Subcutaneous abdominal adipose tissue (tissue), 5 donors: ENCODE measurements around the gene LPCAT3.
A peak's percentile ranks its signal among the peaks of the same experiment; 100 is the strongest.

Experiments
- H3K27ac ChIP-seq: one replicate; pipeline ENCODE4 v1.7.0; 2013; ENCODE audit warnings: low read depth, mild to moderate bottlenecking, inconsistent platforms, low read length, moderate library complexity
- H3K27me3 ChIP-seq, 5 donors: one replicate each; pipeline ENCODE4 v1.7.0; 2013; ENCODE audit warnings: low read length in 5 of 5, inconsistent platforms in 1 of 5; ENCODE audit not compliant: control insufficient read depth in 5 of 5, insufficient read depth in 4 of 5
- H3K36me3 ChIP-seq, 5 donors: one replicate each; pipeline ENCODE4 v1.7.0; 2013; ENCODE audit warnings: low read length in 5 of 5; ENCODE audit not compliant: control insufficient read depth in 5 of 5, insufficient read depth in 5 of 5
- H3K4me1 ChIP-seq, 5 donors: one replicate each; pipeline ENCODE4 v1.7.0; 2013; ENCODE audit warnings: low read length in 5 of 5, mild to moderate bottlenecking in 3 of 5, moderate library complexity in 1 of 5; ENCODE audit not compliant: control insufficient read depth in 5 of 5, insufficient read depth in 5 of 5
- H3K4me3 ChIP-seq, 5 donors: one replicate each; pipeline ENCODE4 v1.7.0; 2013; ENCODE audit warnings: low read length in 5 of 5, low read depth in 1 of 5
- H3K9ac ChIP-seq, 5 donors: one replicate each; pipeline ENCODE4 v1.7.0; 2013; ENCODE audit warnings: low read length in 5 of 5, mild to moderate bottlenecking in 4 of 5, moderate library complexity in 3 of 5
- H3K9me3 ChIP-seq, 5 donors: one replicate each; pipeline ENCODE4 v1.7.0; 2013; ENCODE audit warnings: low read length in 5 of 5; ENCODE audit not compliant: control insufficient read depth in 5 of 5
- donor health status: healthy.
- donor health status: healthy.
- donor health status: healthy.
- donor health status: healthy.
- donor health status: healthy.

The LPCAT3 gene

DNA sequence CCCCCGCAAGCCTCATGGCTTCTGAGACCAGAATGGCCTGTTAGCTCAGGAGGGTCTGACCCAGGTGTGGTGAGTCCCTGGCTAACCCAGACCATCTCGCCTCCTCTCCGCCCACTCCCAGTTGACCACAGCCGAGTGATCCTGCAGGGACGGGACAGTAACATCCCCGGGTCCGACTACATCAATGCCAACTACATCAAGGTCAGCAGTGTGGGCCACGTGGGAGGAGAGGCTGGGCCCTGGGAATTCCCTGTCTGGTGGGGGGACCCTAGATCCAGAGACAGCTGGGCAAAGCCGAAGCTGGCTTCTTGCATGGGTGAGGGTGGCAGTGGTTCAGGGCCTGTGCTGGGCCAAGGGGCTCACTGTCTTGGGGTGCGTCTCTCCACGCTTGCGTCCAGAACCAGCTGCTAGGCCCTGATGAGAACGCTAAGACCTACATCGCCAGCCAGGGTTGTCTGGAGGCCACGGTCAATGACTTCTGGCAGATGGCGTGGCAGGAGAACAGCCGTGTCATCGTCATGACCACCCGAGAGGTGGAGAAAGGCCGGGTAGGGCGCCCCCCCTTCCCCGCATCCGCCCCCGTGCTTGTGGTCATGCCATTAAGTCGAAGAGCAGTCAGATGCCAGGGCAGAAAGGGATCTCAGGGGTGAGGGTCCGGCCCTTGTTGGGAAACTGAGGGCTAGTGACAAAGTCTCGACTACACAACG is 62.1 kb downstream of the LPCAT3 start:
- no peak overlapping the region for H3K27ac ChIP-seq

DNA sequence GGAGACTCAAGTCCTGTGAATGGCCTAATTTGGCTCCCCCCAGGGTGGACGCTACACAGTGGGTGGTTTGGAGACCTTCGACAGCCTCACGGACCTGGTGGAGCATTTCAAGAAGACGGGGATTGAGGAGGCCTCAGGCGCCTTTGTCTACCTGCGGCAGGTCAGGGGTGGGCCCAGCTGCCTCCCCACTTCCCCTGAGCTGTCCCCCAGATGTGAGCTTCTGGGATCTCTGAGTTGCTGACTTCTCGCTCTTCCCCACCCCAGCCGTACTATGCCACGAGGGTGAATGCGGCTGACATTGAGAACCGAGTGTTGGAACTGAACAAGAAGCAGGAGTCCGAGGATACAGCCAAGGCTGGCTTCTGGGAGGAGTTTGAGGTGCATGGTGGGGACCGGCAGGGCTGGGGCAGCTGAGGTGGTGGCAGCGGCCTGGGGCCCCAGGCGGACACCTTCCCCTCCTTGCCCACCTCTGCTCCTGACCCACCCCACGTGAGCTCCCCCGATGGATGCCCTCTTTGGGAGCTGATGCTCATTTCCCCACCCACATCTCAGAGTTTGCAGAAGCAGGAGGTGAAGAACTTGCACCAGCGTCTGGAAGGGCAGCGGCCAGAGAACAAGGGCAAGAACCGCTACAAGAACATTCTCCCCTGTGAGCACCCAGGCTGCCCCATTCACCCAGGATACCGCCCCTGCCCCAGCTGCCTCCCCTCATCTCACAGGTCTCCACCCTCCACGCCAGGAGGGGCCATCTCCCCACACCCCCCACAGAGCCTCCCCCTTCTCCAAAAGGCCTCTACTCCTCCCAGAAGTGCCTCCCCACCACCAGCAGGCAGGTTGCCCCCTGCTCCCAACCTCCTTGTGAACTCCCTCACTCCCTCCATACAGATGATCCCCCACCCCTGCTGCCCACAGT is 62.9 kb downstream of the LPCAT3 start:
- Histone ChIP-seq H3K4me1 (peaks cover 5 to 92% (median 54%) of the 10 kb centered on the region in 5 donors), H3K27me3 (peaks cover 0 to 4% (median 0%) of the 10 kb centered on the region in 5 donors), H3K4me3 (no peak overlapping the region), H3K9ac (no peak overlapping the region), H3K27ac (no peak overlapping the region), H3K9me3 (no peaks in the 10 kb centered on the region), H3K36me3 (peaks cover 0 to 7% (median 0%) of the 10 kb centered on the region in 5 donors)

More for the DNA sequence above, 62.1 kb downstream of the LPCAT3 start:
- Histone ChIP-seq H3K4me3 (no peak overlapping the region), H3K27me3 (peaks cover 0 to 4% (median 0%) of the 10 kb centered on the region in 5 donors), H3K36me3 (peaks cover 0 to 7% (median 0%) of the 10 kb centered on the region in 5 donors), H3K9ac (no peak overlapping the region), H3K4me1 (peaks cover 3 to 92% (median 62%) of the 10 kb centered on the region in 5 donors), H3K9me3 (no peaks in the 10 kb centered on the region)

DNA sequence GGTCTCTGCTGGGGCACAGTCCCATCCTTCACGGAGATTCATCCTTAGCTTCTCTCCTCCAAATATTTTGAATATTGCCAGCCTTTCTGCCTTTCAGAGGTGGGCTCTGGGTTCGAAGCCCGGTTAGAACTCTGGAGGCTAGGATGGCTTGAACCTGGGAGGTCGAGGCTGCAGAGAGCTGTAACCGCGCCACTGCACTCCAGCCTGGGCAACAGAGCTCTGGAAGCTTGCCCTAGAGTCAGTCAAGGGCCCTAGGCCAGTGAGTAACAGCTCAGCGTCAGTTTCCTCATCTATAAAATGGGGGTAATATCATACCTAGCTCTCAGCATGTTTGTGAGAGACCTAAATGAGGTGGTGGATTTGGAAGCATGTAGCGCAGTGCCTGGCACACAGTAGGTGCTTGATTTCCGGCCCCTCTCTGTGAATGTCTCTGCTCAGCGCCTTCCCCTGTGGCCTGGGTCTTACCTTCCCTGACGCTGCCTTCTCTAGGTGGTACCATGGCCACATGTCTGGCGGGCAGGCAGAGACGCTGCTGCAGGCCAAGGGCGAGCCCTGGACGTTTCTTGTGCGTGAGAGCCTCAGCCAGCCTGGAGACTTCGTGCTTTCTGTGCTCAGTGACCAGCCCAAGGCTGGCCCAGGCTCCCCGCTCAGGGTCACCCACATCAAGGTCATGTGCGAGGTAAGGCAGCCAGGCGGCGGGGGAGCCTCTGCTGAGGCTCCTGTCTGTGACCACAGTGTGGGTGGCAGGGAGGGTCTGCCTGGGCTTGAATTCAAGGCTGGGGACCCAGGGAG is 63.8 kb downstream of the LPCAT3 start:
- peak overlapping the region in 4 of 5 donors; percentile 32 to 63 (median 34) for H3K4me3 ChIP-seq
- no peak overlapping the region for H3K27ac ChIP-seq
- H3K36me3 ChIP-seq = peaks cover 0 to 7% (median 0%) of the 10 kb centered on the region in 5 donors
- peak overlapping the region in 3 of 5 donors; percentile 17 to 43 (median 39) for H3K9ac ChIP-seq
- no peaks in the 10 kb centered on the region for H3K9me3 ChIP-seq
- peaks cover 5 to 88% (median 47%) of the 10 kb centered on the region in 5 donors for H3K4me1 ChIP-seq
- peaks cover 0 to 4% (median 0%) of the 10 kb centered on the region in 5 donors for H3K27me3 ChIP-seq

DNA sequence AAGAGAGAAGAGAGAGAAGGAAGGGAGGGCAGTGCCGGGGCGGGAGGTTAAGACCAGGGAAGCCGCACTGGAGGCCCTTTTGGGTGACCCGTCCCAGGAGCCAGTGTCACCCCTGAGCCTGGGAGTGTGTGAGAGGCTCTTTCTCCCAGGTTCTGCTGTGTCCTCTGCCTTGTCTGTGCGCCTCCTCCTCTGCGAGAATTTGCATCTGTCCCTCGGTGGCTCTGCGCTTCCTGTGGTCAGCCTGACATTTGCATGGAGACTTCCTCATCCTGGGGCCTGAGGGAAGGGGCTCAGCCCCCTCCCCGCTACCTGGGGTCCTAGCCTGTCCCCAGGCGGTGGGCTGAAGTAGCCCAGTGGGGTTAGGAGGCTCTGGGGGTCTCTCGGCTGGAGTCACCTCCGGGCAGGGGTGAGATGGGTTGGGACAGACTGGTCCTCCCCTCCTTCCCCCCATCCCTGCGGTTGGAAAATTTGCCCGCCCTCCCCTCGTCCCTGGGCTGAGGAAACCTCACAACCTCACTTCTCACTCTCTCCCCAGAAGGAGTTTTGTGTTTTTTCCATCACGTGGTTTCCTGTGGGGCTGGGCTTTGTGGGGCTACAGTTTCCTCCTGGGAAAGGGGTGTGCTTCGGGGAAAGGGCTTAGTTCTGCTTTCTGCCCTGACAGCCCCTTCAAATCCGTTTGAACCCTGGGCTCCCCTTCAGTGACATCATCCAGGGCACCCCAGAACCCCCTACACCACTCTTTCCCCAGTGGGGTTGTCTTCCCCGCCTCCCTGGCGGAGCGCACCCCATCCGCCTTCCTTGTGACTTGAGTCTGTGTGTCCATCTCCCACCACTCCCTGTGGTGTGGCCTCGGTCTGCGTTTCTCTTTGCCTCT is 64.6 kb downstream of the LPCAT3 start:
- peak overlapping the region; percentile 32 for H3K27ac ChIP-seq
- H3K36me3 ChIP-seq = peaks cover 0 to 7% (median 0%) of the 10 kb centered on the region in 5 donors
- peaks cover 2 to 84% (median 40%) of the 10 kb centered on the region in 5 donors for H3K4me1 ChIP-seq
- H3K9me3 ChIP-seq = no peaks in the 10 kb centered on the region
- H3K27me3 ChIP-seq = peaks cover 0 to 4% (median 0%) of the 10 kb centered on the region in 5 donors
- peak overlapping the region; percentile 32 to 66 (median 44) for H3K4me3 ChIP-seq
- H3K9ac ChIP-seq = peak overlapping the region in 4 of 5 donors; percentile 14 to 65 (median 52)

DNA sequence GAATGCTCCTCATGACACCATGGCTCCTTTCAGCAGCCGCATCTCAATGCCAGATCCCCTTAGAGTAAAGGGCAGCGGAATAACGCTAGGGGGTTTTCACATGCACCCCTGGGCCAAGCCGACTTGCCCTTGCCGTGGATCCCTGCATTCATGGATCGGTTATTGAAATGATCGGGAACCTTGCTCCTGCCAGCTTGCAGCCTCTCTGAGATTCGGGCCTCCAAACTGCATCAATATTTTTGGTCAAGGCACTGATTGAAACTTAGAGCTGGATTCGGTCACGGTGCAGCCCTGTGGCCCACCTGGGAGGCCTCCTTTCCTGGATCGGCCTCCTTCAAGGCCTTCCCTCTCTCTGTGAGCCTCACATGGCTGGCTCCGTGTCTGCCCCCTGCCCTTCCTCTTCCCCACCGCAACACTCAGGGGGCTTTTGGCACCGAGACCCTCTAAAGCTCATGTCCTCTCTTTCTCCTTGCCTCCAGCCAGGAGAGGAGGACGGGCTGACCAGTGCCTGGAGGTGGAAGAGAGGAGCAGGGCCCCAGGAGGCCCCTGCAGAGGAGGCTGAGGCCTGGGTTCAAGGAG is 65.3 kb downstream of the LPCAT3 start:
- Histone ChIP-seq H3K4me1 (peaks cover 2 to 77% (median 33%) of the 10 kb centered on the region in 5 donors), H3K4me3 (peak overlapping the region; percentile 44 to 67 (median 63)), H3K36me3 (peaks cover 0 to 7% (median 0%) of the 10 kb centered on the region in 5 donors), H3K27ac (peak overlapping the region; percentile 32), H3K9me3 (no peaks in the 10 kb centered on the region), H3K9ac (peak overlapping the region in 4 of 5 donors; percentile 14 to 76 (median 62)), H3K27me3 (peaks cover 0 to 4% (median 0%) of the 10 kb centered on the region in 5 donors)

DNA sequence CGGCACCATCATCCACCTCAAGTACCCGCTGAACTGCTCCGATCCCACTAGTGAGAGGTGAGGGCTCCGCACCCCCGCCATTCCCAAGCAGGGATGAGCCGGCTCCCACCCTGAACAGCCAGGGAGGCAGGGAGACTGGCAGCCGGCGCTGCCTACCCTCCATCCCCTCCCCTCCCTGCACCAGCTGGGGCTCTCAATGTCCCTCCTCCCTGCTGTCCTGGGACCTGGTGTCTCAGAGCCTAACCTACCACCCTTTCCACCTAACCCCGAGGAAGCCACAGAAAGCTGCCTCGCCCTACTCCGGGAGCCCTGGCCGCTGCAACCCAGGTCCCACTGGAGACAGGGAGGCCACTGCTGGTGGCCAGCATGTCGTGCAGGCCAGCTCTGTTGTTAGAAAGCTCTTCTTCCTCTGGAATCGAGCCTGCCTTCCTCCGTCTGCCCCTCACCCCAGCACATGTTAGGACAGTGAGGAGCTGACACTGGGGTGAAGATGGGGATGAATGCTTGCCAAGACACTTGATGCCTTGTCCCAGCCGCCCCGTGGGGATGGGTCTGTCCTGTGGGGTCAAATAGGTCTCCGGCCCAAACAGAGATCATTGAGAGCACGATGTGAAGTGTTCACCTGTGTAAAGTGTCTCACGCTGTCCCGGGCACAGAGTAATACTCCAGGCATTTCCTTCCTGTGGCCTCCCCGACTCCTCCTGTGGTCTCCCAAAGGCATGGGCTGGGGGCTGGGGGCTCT is 66.0 kb downstream of the LPCAT3 start:
- Histone ChIP-seq H3K4me3 (peak overlapping the region; percentile 44 to 67 (median 63)), H3K27ac (peak overlapping the region; percentile 30), H3K9ac (peak overlapping the region in 3 of 5 donors; percentile 60 to 76 (median 63)), H3K4me1 (peaks cover 2 to 72% (median 28%) of the 10 kb centered on the region in 5 donors), H3K36me3 (peaks cover 0 to 7% (median 2%) of the 10 kb centered on the region in 5 donors), H3K27me3 (peaks cover 0 to 4% (median 0%) of the 10 kb centered on the region in 5 donors), H3K9me3 (no peaks in the 10 kb centered on the region)

DNA sequence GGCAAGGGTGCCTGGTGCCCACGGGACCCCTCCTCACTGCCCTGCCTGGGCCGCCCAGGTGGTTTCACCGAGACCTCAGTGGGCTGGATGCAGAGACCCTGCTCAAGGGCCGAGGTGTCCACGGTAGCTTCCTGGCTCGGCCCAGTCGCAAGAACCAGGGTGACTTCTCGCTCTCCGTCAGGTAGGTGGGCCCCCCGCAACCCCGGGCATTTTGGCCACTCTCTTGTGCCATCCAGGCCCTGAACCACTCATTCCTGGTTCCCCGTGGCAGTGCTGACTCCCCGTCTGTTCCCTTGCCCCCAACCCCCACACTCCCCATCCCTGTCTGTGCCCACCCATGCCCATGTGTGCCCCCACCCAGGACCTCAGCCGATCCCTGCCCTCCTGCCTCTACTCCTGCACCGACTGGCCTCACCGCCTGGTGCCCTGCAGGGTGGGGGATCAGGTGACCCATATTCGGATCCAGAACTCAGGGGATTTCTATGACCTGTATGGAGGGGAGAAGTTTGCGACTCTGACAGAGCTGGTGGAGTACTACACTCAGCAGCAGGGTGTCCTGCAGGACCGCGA is 66.6 kb downstream of the LPCAT3 start:
- peaks cover 2 to 69% (median 29%) of the 10 kb centered on the region in 5 donors for H3K4me1 ChIP-seq
- H3K9ac ChIP-seq = peak overlapping the region in 3 of 5 donors; percentile 60 to 76 (median 63)
- peak overlapping the region; percentile 44 to 67 (median 63) for H3K4me3 ChIP-seq
- H3K27ac ChIP-seq = peak overlapping the region; percentile 30
- H3K27me3 ChIP-seq = peaks cover 0 to 4% (median 0%) of the 10 kb centered on the region in 5 donors
- H3K36me3 ChIP-seq = peaks cover 0 to 8% (median 2%) of the 10 kb centered on the region in 5 donors
- H3K9me3 ChIP-seq = no peaks in the 10 kb centered on the region
